RWPE1 (cell line): ENCODE data around the gene INSRR.
A peak's percentile ranks its signal among the peaks of the same experiment; 100 is the strongest.

ENCODE experiments used
- CTCF ChIA-PET: fragments of 350-600 bp; sonication (Branson Sonifier 250); formaldehyde crosslinking; extraction: SDS; loops from one replicate; lab custom pipeline; 2021; lab: Yijun Ruan, JAX
- POLR2A ChIA-PET: fragments of 400-600 bp; formaldehyde crosslinking; extraction: SDS; loops from one replicate; lab custom pipeline; 2020; ENCODE audit warnings: antibody characterized with exemption; ENCODE audit not compliant: low non-redundant PET; lab: Yijun Ruan, JAX
- DNase-seq: peaks from one replicate; pipeline ENCODE4 v3.0.0; 2012; ENCODE audit warnings: low spot score
- H3K27ac ChIP-seq: fragments of 450-650 bp; 2 replicates; pipeline ENCODE4 v1.5.1; 2017
- CTCF ChIP-seq: fragments of 450-650 bp; conservative IDR thresholded peaks from 2 replicates; pipeline ENCODE4 v1.5.1; 2017; ENCODE audit warnings: low read depth, mild to moderate bottlenecking

Gene INSRR

DNA sequence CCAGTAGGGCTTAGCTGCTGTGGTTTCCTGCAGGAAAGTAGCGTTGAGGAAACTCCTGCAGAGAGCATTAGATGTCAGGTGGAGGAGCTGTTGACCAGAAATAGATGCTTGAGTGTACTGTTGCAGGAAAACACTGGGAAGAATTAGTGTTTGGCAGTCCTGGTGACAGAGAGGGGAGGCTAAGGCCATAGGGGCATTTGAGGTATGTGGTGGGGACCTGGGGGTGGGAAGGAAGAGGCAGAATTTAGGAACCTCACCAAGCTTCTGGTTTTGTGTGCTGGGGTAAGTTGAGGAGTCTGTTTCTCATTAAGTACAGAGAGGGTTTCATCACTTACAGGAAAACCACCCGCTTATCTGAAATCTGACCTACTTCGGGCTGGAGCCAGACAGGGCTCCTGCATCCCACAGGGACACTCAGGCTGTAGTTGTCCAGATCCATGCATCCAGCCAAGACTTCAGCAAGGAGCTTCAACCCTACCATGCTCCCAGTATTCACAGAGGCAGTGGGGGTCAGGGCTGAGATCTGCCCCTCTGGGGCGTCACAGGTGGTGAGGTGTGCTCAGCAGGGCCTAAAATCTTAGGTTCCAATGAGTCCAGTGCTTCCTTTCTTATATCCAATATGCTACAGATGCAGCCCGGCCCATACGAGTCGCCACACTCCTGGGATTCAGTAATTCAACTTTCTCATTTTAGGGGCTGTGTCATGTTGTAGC is 57.4 kb downstream of the INSRR start:
- ChIA-PET CTCF (interaction anchor here (0.6 to 2.2 kb wide), 2 partner anchors 30 to 59 kb away, joined by 3 to 16 read pairs; partner anchors contain the start of gene NTRK1), POLR2A (no interaction called here)
- H3K27ac ChIP-seq: peak overlapping the region; percentile 36; the same call in 1 of the 2 replicates
- DNase-seq: no peak
- no peak for TF ChIP-seq CTCF

DNA sequence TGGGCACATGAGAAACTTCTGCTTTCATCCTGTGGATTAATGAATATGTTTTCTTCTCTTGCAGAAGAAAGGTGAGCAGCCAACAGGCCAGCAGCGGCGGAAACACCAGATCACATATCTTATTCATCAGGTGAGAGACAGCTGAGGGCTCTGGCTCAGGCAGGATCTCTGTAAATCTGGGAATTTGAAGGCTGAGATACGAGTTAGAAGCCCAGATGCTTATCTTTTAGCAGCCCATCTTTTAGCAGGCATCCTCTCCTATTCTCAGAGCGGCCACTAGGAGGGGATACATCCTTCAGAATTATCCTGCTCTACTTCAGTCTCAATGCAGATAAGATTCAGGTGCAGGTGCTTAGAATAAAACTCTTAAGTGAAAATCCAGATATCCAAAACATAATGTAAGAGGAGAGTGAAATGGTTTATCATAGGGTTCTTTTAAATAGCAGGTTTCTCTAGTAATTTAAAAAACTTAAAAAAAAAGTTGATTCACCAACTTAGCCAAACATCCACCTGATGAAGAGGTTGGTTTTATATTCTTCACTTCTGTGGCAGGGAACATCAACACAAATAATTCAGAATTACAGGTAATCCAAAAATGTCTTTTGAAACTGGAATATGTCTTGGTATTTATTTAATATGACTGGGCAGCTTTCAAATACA is 61.6 kb downstream of the INSRR start:
- POLR2A ChIA-PET: interaction anchor here (0.9 kb wide), 1 partner anchor 63 kb away, joined by 3 read pairs; the partner anchor contains the start of gene NTRK1
- peak; percentile 81 for TF ChIP-seq CTCF
- H3K27ac ChIP-seq: no peak overlapping the region
- DNase-seq: peak; percentile 67
- CTCF ChIA-PET: interaction anchor here (1.0 to 3.6 kb wide), 5 partner anchors 60 to 131 kb away, joined by 3 to 29 read pairs (median 8); partner anchors contain the start of gene NTRK1

DNA sequence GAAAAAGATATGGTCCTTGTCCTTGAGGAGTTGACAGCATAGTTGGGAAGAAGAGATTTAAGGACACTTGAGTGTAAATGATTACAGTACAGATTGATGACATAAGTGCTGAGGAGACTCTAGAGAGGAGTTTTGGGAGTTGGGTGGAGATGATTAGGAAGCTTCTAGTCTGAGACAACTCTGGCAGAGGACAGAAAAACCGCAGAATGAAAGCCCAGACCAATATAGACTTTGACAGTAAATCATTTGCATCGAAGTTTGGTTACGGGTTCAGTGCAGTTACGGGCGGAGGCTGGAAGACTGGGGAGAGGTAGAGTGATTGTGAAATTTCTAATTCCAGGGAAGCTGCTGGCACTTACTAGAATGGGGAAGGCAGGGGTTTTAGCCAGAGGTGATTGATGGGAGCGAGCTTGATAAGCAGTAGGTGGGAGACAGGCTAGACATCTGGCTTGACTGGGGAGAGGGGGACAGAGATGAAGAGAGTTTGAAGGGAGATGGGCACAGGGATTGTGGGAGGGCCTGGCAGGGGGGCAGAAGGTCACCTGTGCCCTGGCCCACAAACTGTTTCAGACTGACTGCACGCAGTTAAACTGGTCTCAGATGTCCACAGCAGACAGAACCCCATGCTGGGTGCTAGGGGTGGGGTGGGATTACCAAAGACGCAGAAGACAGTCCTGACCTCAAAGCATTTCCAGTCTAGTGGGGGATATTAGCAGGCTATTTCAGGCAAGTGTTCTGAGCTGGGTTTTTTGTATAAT is 62.4 kb downstream of the INSRR start:
- no peak overlapping the region for H3K27ac ChIP-seq
- TF ChIP-seq CTCF: no peak
- CTCF ChIA-PET: interaction anchor here (0.7 to 3.6 kb wide), 6 partner anchors 49 to 132 kb away, joined by 3 to 29 read pairs (median 6); partner anchors contain the start of genes ISG20L2, METTL25B and NTRK1
- no peak for DNase-seq
- POLR2A ChIA-PET: no interaction called here

DNA sequence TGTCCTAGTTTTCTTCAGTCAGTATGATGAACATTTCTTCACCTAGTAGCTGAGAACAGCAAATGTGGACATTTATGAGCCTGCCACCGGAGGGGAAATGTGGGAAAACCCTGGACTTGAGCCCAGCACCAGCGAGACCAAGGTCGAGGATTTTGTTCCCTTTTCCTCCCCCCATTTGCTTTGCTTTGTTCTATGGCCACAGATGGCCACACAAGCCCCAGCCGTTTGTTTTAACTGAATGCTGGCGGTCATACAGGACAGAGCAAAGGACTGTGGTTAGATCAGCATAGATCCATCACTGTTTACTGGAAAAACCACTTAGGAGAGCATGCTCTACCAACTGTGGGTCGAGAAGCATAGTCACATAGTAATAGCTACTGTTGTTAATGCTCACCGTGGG is 63.1 kb downstream of the INSRR start:
- H3K27ac ChIP-seq: no peak overlapping the region
- DNase-seq: no peak
- CTCF ChIA-PET: interaction anchor here (0.7 to 3.6 kb wide), 5 partner anchors 49 to 132 kb away, joined by 3 to 29 read pairs (median 5); partner anchors contain the start of genes ISG20L2, METTL25B and NTRK1
- POLR2A ChIA-PET: no interaction called here
- TF ChIP-seq CTCF: no peak

- ChIA-PET POLR2A (no interaction called here), CTCF (interaction anchor here (0.8 to 3.6 kb wide), 4 partner anchors 65 to 133 kb away, joined by 4 to 29 read pairs (median 6); partner anchors contain the start of genes ISG20L2, METTL25B and NTRK1)
- no peak for TF ChIP-seq CTCF
- no peak for DNase-seq
- no peak overlapping the region for H3K27ac ChIP-seq
Measured at GRCh38 chr1:156795374-156795733, 63.6 kb downstream of the INSRR start.
